Stimulated activated CD8-positive, alpha-beta memory T cell treated with anti-CD3 and anti-CD28 coated beads, Interleukin-15, amount 100 ng/mL, for 24 hours (primary cell): ENCODE data around the gene TMEM229B.

Experiments used
- DNase-seq: peaks from one replicate; pipeline ENCODE4 v3.0.0-alpha.2; 2020; ENCODE audit warnings: low read depth

The TMEM229B gene

DNA sequence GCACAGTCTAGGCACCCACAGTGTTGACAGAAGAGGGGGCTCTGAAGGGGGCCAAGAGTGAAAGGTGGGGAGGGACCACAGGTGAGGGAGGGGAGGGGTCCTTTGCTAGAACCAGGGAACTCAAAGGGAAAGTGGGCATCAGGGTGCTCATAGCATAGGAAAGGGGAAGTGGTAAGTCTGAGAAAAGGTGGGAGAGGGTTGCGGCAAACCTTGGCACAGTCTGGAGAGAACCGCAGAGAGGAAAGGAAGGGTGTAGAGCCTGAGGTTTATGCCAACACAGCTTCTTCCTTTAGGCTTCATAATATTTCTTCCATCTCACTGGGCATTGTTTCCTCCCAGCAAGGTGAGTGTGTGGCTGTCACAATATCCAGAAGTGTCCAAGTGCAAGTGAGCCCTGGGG is 65.1 kb downstream of the TMEM229B start:
- no peak for DNase-seq

DNA sequence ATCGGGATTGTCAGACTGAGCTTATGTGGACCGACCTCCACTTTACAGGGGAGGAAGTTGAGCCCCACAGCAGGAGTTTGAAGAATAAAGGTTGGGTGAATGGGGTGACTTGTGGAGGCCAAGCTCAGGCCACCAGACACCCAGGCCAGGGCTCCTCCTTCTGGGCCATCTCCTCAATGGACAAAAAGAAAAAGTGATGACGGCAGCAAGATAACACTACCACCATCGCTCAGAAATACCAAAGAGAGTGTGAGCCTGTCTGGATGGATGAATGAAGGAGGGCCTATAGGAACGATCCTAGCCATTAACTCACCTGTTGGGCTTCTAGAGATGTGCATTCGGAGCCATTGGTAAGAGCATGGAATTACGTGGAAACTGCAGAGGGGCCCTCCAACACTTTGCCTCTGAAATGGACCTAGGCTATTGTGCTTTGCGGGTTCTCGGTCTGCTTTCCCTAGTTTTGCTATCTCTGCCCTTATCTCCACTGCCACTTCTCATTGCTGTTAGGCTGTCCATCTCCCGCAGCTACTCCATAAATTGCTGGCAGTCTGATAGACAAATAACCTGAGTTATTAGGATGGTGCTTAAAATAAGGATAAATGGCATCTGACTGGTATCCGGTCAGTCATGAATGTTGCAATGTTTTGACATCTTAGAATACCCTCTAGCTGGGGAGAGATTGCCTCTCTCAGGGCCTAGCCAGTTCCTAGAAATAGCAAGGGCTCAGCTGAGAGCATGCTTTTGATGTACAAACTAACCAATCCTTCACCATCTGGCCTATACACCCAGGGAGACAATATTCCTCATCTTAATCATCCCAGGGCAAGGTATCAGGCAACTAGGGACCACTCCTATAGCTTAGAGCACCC is 66.9 kb downstream of the TMEM229B start:
- DNase-seq, result no peak
